Thyroid gland (tissue), 4 donors: Measurements from ENCODE around the gene EYS.

Experiments
- POLR2A ChIP-seq, 2 donors: fragments of 450-650 bp; IDR thresholded peaks; one replicate each; pipeline ENCODE4 v1.6.1; 2017; ENCODE audit warnings: antibody characterized with exemption in 2 of 2, mild to moderate bottlenecking in 2 of 2, moderate library complexity in 1 of 2
- TF ChIP-seq, protein P1 (sequence below), 6 experiments: fragments of 200-600 bp in 3 of 6; fragments of 450-650 bp in 3 of 6; sonication (generic) in 3 of 6; IDR thresholded peaks; one replicate each; pipeline ENCODE4 v1.5.1; 2016 to 2019; ENCODE audit warnings: antibody characterized with exemption in 6 of 6, mild to moderate bottlenecking in 2 of 6, inconsistent platforms in 1 of 6, moderate library complexity in 1 of 6

DNA sequence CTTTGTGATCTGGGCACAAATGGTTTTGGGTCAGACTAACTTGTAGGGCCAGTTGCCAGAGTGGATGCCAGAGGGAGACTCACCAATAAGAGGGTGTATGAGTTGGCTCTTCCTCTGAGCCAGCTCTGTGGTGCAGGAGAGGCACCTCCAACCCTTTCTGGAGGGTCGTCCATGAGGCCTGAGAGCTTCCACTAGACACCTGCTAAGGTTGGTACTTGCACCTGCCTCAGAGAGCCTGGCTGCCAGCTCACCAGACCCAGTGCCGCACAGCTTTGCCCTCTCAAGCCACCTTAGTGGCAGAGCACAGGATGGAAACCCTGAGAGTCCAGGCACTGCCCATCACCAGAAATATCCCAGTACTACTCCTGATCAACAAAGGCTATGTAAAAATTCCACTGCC lies 504.3 kb downstream of the EYS start:
- TF ChIP-seq POLR2A (IDR thresholded peaks at IDR 0.05) = no peak
- TF ChIP-seq, protein P1, sequence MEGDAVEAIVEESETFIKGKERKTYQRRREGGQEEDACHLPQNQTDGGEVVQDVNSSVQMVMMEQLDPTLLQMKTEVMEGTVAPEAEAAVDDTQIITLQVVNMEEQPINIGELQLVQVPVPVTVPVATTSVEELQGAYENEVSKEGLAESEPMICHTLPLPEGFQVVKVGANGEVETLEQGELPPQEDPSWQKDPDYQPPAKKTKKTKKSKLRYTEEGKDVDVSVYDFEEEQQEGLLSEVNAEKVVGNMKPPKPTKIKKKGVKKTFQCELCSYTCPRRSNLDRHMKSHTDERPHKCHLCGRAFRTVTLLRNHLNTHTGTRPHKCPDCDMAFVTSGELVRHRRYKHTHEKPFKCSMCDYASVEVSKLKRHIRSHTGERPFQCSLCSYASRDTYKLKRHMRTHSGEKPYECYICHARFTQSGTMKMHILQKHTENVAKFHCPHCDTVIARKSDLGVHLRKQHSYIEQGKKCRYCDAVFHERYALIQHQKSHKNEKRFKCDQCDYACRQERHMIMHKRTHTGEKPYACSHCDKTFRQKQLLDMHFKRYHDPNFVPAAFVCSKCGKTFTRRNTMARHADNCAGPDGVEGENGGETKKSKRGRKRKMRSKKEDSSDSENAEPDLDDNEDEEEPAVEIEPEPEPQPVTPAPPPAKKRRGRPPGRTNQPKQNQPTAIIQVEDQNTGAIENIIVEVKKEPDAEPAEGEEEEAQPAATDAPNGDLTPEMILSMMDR (IDR thresholded peaks at IDR 0.05) = no peak
